Dermis lymphatic vessel endothelial cell (primary cell): ENCODE results near the gene ARL14EPL. TPM values are rescaled to one million over a fixed set of nuclear protein-coding genes. Genes with fewer than 3 reads are reported as not detected.

ENCODE experiments used
- total RNA-seq: library from RNA; depleted of rRNA; stranded (reverse); fragments of >200 nt; gene quantifications from 2 replicates; pipeline ENCODE4 v1.2.1, GENCODE V29; 2014

ARL14EPL gene
- 0.17 and 0.33 TPM in 2 replicates for total RNA-seq

DNA sequence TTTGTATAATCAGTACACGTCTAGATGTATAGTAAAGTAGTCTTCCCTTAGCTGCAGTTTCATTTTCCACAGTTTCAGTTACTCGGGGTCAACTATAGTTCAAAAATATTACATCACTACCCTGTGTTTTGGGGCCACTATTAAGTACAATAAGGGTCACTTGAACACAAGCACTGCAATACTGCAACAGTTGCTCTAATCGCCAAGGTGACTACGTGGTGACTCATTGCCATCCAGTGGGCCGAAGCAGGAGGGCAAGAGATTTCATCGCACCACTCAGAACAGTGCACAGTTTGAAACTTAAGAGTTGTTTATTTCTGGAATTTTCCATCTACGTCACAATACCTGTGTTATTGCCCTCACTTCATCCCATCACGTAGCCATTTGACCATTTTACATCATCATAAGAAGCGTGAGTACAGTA, at the start of gene ARL14EPL:
ARL14EPL (plus strand) TSS at position 379 of the 424 bp plus-strand sequence. CDS start 18,994 bp downstream, outside the sequence.

DNA sequence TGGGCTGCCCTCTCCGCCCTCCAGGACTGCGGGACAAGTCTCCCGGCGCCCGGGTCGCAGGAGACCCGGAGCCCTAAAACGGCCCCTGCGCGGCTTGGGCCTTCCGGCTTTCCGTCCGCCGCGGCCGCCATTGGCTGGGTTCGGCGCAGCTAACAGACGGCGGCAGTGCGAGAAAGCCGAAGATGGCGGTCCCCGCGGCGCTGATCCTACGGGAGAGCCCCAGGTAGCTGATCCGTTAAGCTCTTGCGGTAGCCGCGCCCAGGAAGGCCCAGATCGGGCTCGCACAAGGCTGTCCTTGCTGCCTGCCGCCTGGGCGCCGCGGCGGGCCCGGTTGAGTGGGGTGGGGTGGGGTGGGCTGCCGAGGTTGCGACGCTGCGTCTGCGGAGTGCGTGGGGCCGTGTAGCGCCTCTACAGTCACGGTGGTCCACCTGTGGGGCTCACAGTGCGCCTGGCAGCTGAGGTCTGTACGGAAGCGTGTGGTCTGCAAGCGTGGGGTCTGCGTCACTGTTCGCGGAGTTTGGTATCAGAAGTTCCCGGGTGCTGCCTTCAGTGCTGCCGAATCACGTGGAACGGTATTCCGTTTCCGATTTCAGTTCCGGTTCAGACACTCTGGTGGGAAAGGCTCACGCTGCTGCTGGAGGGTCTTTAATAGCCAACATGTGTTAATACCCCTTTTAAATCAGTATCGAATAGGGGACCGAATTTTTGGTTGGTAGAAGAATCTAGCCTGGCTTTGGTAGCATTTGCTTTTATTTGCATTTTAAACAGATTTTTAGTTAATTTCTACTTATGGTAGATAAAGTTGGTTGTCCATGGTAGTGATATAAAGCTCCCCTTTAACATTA, 52.8 kb downstream of the ARL14EPL start, which contains the start of gene COMMD10:
COMMD10 (plus strand) TSS at position 155 of the 845 bp plus-strand sequence.

Other genes starting within 250 kb of the ARL14EPL start
- 0.43 and 1.7 TPM in 2 replicates for gene CDO1, start 215.8 kb upstream of the ARL14EPL start, total RNA-seq
- gene ATG12, start 190.9 kb upstream of the ARL14EPL start, total RNA-seq: 31.1 and 38.0 TPM in 2 replicates
- 62.1 and 67.5 TPM in 2 replicates for gene AP3S1, start 190.5 kb upstream of the ARL14EPL start, total RNA-seq
- 0.09 and 0.22 TPM in 2 replicates for gene LVRN, start 70.0 kb upstream of the ARL14EPL start, total RNA-seq
- 57.6 and 63.7 TPM in 2 replicates for gene COMMD10, start 52.6 kb downstream of the ARL14EPL start, total RNA-seq